Left kidney (tissue), 2 donors: ENCODE results near the gene CHD9. TPM values are rescaled to one million over a fixed set of nuclear protein-coding genes. Genes with fewer than 3 reads are reported as not detected.
"Not testable (repeated sequence)": the region's sequence is repeated elsewhere in the genome, so short reads cannot be mapped to it uniquely, and the experiment has no call there.

Experiments used
- DNase-seq: peaks from one replicate; pipeline ENCODE4 v3.0.0-alpha.2; 2013
- polyA plus RNA-seq: library from polyadenylated mRNA; unstranded; fragments of 120-200 nt; gene quantifications from one replicate; pipeline ENCODE4 v1.2.1, GENCODE V29; 2013; ENCODE audit not compliant: insufficient read length

CHD9 gene
- polyA plus RNA-seq, 1 donor, result 74.3 TPM

GRCh38 chr16:53048139-53048915, 6.5 kb upstream of the CHD9 start:
- DNase-seq, result no peak

DNA sequence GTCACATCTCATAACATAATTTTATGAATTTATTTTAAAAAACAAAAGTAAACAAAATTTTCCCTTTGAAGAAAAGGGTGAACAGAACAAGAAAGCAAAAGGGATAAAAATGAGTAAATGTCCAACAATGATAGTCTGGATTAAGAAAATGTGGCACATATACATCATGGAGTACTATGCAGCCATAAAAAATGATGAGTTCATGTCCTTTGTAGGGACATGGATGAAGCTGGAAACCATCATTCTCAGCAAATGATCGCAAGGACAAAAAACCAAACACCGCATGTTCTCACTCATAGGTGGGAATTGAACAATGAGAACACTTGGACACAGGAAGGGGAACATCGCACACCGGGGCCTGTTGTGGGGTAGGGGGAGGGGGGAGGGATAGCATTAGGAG, 3.5 kb upstream of the CHD9 start:
- not testable (repeated sequence) for DNase-seq

DNA sequence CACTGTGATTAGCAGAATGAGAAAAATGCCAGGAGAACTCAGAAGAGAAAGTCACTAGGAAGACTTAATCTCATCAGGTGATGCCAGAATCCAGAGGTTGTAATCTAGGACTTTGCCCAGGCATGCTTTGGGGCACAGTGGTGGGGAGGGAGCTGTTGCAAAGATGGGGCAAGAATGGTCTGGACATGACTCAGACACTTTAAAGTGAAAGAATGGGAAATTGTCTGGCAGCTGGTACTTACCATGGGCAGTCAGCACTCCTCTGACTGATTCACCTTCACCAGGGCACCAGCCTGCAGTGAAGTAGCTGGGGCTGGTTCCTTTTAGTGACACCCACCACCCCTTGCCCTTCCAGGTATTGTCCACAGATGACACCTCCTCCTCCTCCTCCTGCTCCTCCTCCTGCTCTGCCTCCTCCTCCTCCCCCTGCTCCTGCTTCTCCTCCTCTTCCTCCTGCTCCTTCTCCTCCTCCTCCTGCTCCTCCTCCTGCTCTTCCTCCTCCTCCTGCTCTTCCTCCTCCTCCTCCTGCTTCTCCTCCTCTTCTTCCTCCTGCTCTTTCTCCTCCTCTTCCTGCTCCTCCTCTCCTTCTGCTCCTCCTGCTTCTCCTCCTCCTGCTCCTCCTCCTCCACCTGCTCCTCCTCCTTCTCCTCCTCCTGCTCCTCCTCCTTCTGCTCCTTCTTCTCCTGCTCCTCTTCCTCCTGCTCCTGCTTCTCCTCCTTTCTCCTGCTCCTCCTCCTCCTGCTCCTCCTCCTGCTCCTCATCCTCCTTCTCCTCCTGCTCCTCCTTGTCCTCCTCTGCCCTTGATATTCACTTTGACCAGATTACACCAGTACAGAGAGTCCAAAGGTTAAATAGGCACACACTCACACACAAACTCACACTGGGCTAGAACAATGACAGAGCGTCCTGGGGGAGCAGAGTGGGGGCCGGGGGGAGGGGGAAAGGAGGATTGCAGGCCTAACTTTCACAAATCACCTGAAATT, 2.0 kb upstream of the CHD9 start, which contains the start of gene CHD9NB:
Gene CHD9NB (minus strand): TSS at position 379 of the 983 bp plus-strand sequence. CDS start 8,739 bp downstream, outside the sequence.
- DNase-seq, result no peak

GRCh38 chr16:53053967-53054669, 673 bp upstream of the CHD9 start:
- no peak for DNase-seq

- no peak for DNase-seq
These were observed 975 bp downstream of the CHD9 start for GRCh38 chr16:53055541-53056391.

DNA sequence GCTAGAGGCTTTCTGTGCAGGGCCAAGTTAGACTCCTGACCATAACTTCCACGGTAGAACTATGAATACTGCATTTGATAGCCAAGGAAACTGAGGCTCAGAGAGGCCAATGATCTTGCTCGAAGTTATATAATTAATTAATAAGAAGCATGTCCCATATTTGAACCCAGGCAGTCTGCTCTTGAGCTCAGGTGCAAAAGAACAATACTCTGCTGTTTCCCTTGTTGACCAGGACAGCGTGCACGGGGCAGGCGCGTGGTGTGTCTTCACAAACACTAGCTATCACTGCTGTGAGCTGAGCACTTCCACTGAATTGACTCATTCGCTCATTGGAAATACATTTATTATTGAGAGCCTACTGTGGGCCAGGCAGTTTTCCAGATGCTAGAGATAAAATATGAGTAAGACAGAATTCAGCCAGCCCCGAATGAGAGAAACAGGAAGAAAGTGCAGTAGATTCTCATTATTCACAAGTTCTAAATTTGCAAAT, 1.6 kb downstream of the CHD9 start:
- DNase-seq, result no peak

- no peak for DNase-seq
These were observed 2.9 kb downstream of the CHD9 start for GRCh38 chr16:53057658-53058057.

GRCh38 chr16:53058441-53058840, 3.6 kb downstream of the CHD9 start:
- no peak for DNase-seq

DNA sequence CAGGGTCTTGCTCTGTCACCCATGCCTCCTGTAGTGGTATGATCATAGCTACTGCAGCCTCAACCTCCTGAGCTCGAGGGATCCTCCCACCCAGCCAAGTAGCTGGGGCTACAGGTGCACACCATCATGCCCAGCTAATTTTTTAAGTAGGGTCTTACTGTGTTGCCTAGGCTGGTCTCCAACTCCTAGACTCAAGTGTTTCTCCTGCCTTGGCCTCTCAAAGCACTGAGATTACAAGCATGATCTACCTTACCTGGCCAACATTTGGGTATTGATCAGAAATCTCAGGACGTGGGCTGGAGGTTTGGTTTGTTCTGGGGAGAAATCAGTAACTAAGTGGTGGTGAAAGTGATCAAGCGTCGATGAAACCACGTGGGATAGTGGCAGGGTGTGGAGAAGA, 4.1 kb downstream of the CHD9 start:
- DNase-seq, result no peak

DNA sequence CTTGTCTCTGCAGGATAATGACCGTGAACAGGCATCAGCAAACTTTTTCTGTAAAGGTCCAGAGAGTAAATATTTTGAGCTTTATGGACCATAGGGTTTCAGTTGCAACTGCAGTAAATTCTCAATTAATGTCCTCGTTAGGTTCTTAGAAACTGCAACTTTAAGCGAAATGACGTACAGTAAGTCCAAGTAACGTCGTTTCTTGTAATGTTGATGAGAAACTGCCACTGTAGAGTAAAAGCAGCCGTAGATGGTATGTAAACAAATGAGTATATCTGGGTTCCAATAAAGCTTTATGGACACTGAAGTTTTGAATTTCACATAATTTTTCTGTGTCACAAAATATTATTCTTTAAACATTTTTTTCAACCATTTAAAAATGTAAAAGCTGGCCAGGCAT, 4.9 kb downstream of the CHD9 start:
- DNase-seq, result no peak

DNA sequence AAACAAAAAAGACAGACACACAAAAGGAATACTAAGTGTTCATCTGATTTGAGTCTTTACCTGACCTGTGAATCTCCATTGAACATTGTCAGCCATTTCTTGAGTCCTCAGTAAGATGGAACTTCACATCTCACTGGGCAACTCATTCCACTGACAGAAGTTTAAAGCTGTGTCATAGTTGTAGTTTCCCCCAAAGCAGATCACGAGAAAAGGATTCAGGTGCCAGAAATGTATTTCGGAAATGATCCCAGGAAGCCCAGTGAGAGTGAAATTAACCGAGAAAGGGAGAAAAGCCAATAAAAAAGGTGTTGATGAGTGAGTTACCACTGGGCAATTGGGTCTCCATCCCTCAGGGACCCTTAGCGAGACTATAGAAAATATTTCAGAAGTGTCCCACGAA, 6.5 kb downstream of the CHD9 start:
- no peak for DNase-seq

GRCh38 chr16:53061701-53062159, 6.9 kb downstream of the CHD9 start:
- no peak for DNase-seq

DNA sequence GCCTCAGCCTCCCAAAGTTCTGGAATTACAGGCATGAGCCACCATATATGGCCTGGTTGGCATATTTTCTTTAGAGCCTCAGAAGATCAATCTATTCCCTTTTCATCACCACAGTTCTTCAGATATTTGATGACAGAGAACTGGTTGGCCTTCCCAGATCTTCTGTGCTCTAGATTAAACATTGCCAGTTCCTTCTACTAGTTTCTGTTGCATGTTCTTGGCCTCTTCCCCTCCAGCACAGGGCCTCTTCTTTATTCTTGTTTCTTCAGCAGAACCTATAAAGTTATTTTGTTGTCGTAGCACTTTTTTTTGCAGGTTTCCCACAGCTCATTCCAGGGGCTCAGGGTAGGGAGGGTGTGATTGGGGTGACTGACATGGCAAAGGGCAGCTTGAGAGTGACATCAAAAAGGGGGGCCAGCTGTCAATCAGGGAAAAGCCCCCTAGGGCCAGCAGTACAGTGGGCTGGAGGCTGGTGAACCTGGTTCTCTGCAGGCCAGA, 9.3 kb downstream of the CHD9 start:
- DNase-seq, result no peak

DNA sequence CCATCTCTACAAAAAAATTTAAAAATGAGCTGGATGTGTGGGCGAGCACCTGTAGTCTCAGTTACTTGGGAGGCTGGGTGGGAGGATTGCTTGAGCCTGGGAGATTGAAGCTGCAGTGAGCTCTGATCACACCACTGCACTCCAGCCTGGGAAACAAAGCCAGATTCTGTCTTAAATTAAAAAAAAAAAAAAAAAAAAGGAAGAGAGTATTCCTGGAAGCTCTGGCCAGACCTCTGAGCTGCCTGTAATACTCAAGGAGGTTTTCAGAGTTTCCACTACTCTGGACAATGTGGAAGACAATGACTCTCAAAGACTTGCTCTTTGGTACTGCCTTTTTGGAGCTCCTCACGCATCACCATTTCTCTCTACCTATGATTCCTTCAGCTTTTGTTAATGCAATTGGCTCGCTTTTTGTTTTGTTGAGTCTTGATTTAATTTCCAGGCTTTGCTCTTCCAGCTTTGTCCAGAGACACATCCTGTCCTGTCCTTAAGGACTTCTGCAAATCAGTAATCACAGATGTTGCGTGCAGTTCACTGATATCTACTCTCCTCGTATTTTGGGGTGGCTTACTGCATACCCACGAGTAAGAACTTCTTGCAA, 10.8 kb downstream of the CHD9 start:
- DNase-seq, result no peak

DNA sequence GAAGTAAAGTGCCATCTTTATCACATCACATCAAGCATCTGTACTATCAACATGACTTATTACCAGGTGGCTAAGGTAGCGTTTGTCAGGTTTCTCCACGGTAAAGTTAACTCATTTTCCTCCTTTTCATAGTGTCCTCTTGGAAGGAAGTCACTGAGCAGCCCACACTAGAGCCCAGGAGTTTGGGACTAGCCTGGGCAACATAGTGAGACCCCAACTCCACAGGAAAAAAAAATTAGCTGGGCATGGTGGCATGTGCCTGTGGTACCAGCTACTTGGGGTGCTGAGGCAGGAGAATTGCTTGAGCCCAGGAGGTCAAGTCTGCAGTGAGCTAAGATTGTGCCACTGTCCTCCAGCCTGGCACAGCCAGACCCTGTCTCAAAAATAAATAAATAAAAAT, 12.9 kb downstream of the CHD9 start:
- DNase-seq, result no peak

DNA sequence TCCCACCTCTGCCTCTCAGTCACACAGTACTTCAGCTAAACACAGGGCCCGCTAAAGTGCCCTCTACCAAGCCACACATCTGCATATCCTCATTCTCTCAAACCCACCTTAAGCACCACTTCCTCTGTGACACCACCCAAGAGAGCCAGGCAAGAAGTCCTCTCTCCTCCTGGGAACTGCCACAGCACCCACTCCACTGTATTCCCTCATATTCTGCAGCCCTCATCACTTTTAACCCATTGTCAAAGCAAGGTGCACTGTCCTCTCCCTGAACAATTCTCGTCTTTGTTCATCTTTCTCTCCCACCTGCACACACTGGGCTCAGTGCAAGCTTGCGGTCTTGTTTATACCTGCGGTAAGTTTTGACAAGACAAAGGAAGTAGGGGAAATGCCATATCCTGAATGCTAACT, 13.6 kb downstream of the CHD9 start:
- DNase-seq, result no peak

DNA sequence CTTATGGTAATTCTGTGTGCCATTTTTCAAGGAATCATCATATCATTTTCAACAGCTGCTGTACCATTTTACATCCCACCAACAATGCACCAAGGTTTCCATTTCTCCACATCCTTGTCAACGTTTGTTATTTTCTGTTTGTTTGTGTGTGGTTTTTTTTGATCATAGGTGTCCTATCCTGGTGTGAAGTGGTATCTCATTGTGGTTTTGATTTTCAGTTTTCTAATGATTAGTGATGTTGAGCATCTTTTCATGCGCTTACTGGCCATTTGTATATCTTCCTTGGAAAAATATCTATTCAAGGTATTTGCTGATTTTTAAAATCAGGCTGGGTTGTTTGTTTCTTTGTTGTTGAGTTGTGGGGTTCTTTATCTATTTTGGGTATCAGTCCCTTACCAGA, 15.0 kb downstream of the CHD9 start:
- no peak for DNase-seq

- peak; percentile 81 for DNase-seq
These were observed 17.0 kb downstream of the CHD9 start for GRCh38 chr16:53071748-53072301.

GRCh38 chr16:53073022-53073421, 18.2 kb downstream of the CHD9 start:
- no peak for DNase-seq

DNA sequence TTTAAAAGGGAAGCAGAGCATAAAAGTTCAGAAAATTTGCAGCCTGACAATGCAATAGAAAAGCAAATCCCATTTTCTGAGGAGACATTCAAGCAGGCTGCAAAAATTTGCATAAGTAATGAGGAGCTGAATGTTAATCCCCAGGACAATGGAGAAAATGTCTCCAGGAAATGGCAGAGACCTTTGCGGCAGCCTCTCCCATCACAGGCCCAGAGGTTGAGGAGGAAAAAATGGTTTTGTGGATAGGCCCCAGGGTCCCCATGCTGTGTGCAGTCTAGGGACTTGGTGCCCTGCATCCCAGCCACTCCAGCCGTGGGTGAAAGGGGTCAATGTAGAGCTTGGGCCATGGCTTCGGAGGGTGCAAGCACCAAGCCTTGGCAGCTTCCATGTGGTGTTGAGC, 19.5 kb downstream of the CHD9 start:
- DNase-seq, result not testable (repeated sequence)
